BLaER1 treated with 17β-estradiol and CSF1 and Interleukin-3, amounts not matched to agents 10 nM and 100 nM (cell line): ENCODE measurements around the gene TNXB.

Experiments used
- H3K27ac ChIP-seq, 11 experiments: shearing (Covaris generic); formaldehyde crosslinking; 2 replicates each; pipeline ENCODE4 v1.8.1; 2022
- H3K27me3 ChIP-seq, 11 experiments: shearing (Covaris generic); formaldehyde crosslinking; 2 replicates each; pipeline ENCODE4 v1.8.1; 2022
- H3K36me3 ChIP-seq, 11 experiments: shearing (Covaris generic); formaldehyde crosslinking; 2 replicates each; pipeline ENCODE4 v1.8.1; 2022
- H3K4me1 ChIP-seq, 10 experiments: shearing (Covaris generic); formaldehyde crosslinking; 2 replicates each; pipeline ENCODE4 v1.8.1; 2022
- H3K4me2 ChIP-seq, 11 experiments: shearing (Covaris generic); formaldehyde crosslinking; 2 replicates each; pipeline ENCODE4 v1.8.1; 2022
- H3K4me3 ChIP-seq, 10 experiments: shearing (Covaris generic); formaldehyde crosslinking; 2 replicates each; pipeline ENCODE4 v1.8.1; 2022
- H3K9ac ChIP-seq, 11 experiments: shearing (Covaris generic); formaldehyde crosslinking; 2 replicates each; pipeline ENCODE4 v1.8.1; 2022
- H3K9me3 ChIP-seq, 11 experiments: shearing (Covaris generic); formaldehyde crosslinking; replicated peaks in 1 of 11; 2 replicates each; pipeline ENCODE4 v1.8.1; 2022
- H4K20me1 ChIP-seq, 11 experiments: shearing (Covaris generic); formaldehyde crosslinking; 2 replicates each; pipeline ENCODE4 v1.8.1; 2022
- Cebpa-rat ChIP-seq, 11 experiments: shearing (Covaris generic); IDR thresholded peaks; 2 replicates each; pipeline ENCODE4 v1.8.1; 2022

TNXB gene

GRCh38 chr6:32109114-32109764 is at the start of gene TNXB:
Gene TNXB, minus strand, starts transcription at chr6:32109338. Its CDS starts 11,140 bp downstream, at chr6:32098198.
- Histone ChIP-seq H3K4me3 (no peak within 1 kb of the TSS), H3K4me1 (peaks cover 34 to 49% (median 36%) of the 10 kb centered on the region in 10 experiments), H3K36me3 (peaks cover 5 to 38% (median 25%) of the 10 kb centered on the region in 11 experiments; a peak in 19 of 22 replicates), H3K4me2 (peak within 1 kb of the TSS; percentile 57 to 78 (median 72)), H4K20me1 (peaks cover 0 to 31% (median 0%) of the 10 kb centered on the region in 11 experiments; a peak in 5 of 22 replicates), H3K27ac (0 out of 22 replicates have a peak within 1 kb of the TSS, but pooled peaks of 2 of the 11 experiments have one; percentile 4 to 15), H3K9ac (peak within 1 kb of the TSS in 3 of 11 experiments; percentile 13 to 29 (median 28); a peak in 4 of 22 replicates), H3K27me3 (no peaks in the 10 kb centered on the region), H3K9me3 (no peaks in the 10 kb centered on the region)
- TF ChIP-seq Cebpa-rat (IDR thresholded peaks at IDR 0.05): no peak

GRCh38 chr6:32158052-32158451 is 48.9 kb upstream of the TNXB start:
- Histone ChIP-seq H3K36me3 (peaks cover 18 to 56% (median 43%) of the 10 kb centered on the region in 11 experiments), H3K4me3 (no peak overlapping the region), H4K20me1 (no peaks in the 10 kb centered on the region), H3K9me3 (no peaks in the 10 kb centered on the region), H3K4me1 (peaks cover 11 to 23% (median 20%) of the 10 kb centered on the region in 10 experiments), H3K27me3 (no peaks in the 10 kb centered on the region), H3K27ac (no peak overlapping the region), H3K4me2 (no peak overlapping the region), H3K9ac (peak overlapping the region in 1 of 11 experiments; percentile 33; a peak in 1 of 22 replicates)
- TF ChIP-seq Cebpa-rat (IDR thresholded peaks at IDR 0.05): no peak

DNA sequence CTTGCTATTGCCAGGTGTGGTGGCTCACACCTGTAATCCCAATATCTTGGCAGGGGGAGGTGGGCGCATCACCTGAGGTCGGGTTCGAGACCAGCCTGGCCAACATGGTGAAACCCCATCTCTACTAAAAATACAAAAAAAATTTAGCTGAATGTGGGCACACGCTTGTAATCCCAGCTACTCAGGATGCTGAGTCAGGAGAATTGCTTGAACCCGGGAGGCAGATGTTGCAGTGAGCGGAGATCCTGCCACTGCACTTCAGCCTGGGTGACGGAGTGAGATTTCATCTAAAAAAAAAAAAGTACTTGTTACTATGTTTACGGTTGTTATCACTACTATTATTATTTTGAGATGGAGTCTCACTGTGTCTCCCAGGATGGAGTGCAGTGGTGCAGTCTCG is 47.8 kb upstream of the TNXB start:
- Histone ChIP-seq H3K36me3 (peaks cover 15 to 44% (median 35%) of the 10 kb centered on the region in 11 experiments), H3K9ac (no peak overlapping the region), H3K4me3 (no peak overlapping the region), H4K20me1 (no peaks in the 10 kb centered on the region), H3K27me3 (peaks cover 0 to 4% (median 0%) of the 10 kb centered on the region in 11 experiments; a peak in 2 of 22 replicates), H3K4me2 (no peak overlapping the region), H3K27ac (no peak overlapping the region), H3K4me1 (peaks cover 11 to 34% (median 31%) of the 10 kb centered on the region in 10 experiments), H3K9me3 (no peaks in the 10 kb centered on the region)
- TF ChIP-seq Cebpa-rat (IDR thresholded peaks at IDR 0.05): no peak

DNA sequence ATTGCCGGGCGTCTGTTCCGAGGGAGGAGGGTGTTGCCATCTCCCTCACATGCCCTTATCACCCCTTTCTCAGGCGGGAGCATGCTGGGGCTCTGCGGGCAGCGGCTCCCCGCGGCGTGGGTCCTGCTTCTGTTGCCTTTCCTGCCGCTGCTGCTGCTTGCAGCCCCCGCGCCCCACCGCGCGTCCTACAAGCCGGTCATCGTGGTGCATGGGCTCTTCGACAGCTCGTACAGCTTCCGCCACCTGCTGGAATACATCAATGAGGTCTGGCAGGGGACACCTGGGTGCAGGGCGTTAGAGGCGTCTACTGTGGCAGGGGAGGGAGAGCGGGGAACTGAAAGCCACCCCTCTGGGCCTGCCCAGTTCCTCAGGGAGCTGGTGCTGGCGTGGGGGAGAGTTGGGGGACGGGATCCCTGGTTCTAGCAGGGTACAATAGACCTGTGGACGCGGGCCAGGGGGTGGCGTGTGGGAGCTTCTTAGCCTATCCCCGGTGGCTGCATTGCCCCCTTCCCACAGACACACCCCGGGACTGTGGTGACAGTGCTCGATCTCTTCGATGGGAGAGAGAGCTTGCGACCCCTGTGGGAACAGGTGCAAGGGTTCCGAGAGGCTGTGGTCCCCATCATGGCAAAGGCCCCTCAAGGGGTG is 45.5 kb upstream of the TNXB start:
- no peaks in the 10 kb centered on the region for H3K9me3 ChIP-seq
- H3K27ac ChIP-seq: peak overlapping the region; percentile 45 to 86 (median 80); a peak in 20 of 22 replicates
- H3K4me2 ChIP-seq: peak overlapping the region; percentile 83 to 99 (median 98)
- TF ChIP-seq Cebpa-rat (IDR thresholded peaks at IDR 0.05): no peak
- H4K20me1 ChIP-seq: no peaks in the 10 kb centered on the region
- H3K4me3 ChIP-seq: peak overlapping the region; percentile 69 to 85 (median 76)
- H3K36me3 ChIP-seq: peaks cover 15 to 42% (median 32%) of the 10 kb centered on the region in 11 experiments
- H3K4me1 ChIP-seq: peaks cover 11 to 39% (median 31%) of the 10 kb centered on the region in 10 experiments
- peak overlapping the region; percentile 77 to 87 (median 82) for H3K9ac ChIP-seq
- peaks cover 0 to 4% (median 0%) of the 10 kb centered on the region in 11 experiments; a peak in 3 of 22 replicates for H3K27me3 ChIP-seq

GRCh38 chr6:32153564-32154513 is 44.7 kb upstream of the TNXB start, which contains the start of gene PPT2:
Gene PPT2, plus strand, starts transcription at chr6:32154141. Its CDS starts 454 bp downstream, at chr6:32154595.
- H3K27me3 ChIP-seq: peaks cover 0 to 4% (median under 1%) of the 10 kb centered on the region in 11 experiments; a peak in 7 of 22 replicates
- H3K36me3 ChIP-seq: peaks cover 15 to 34% (median 30%) of the 10 kb centered on the region in 11 experiments
- H3K4me2 ChIP-seq: peak within 1 kb of the TSS; percentile 83 to 99 (median 98)
- H4K20me1 ChIP-seq: no peaks in the 10 kb centered on the region
- peak within 1 kb of the TSS; percentile 77 to 87 (median 82) for H3K9ac ChIP-seq
- TF ChIP-seq Cebpa-rat (IDR thresholded peaks at IDR 0.05): no peak
- H3K4me1 ChIP-seq: peaks cover 11 to 39% (median 31%) of the 10 kb centered on the region in 10 experiments
- peaks cover 0 to 4% (median 2%) of the 10 kb centered on the region in 11 experiments; a peak in 8 of 22 replicates for H3K9me3 ChIP-seq
- peak within 1 kb of the TSS; percentile 45 to 86 (median 80); a peak in 20 of 22 replicates for H3K27ac ChIP-seq
- H3K4me3 ChIP-seq: peak within 1 kb of the TSS; percentile 69 to 85 (median 76)

DNA sequence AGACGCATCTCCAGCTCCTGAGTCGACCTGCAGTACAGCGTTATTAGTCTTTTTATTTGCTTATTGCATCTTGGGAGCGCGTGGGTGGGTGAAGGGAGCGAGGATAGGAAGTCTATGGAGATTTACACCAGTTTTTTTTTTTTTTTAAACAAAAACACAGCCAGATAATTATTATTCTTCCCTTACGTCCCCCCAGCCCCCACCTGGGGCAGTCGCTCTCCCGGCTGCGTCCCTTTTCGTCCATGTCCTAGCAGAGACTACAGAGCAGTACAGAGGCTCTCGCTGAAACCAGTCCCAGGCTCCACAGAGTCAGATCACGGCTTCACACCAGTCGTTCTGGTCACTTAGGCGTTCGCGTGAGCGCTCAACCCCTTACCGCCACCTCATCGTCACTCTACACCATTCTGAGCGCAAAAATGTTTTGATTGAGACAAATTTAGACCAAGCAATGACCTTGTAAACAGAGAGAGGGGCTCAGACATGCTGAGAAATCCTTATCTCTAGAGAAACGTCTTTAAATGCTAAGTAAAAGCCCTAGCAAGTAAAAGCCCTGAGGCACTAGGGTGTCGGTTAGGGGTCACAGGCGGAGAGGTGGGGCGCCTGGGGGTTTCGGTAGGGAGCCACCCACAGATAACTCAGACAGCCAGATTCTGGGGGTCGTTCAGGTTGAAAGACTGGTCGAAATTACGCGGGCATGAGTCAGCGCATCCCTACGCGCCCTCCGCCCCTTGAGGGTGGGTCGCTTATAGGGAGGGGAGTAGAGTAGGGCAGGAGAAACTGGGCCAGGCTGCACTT is 43.8 kb upstream of the TNXB start:
- Histone ChIP-seq H3K36me3 (peaks cover 9 to 25% (median 21%) of the 10 kb centered on the region in 11 experiments), H3K27me3 (peaks cover 0 to 12% (median 8%) of the 10 kb centered on the region in 11 experiments; a peak in 11 of 22 replicates), H3K4me2 (peak overlapping the region; percentile 83 to 99 (median 98)), H4K20me1 (no peaks in the 10 kb centered on the region), H3K9me3 (peaks cover 0 to 9% (median 6%) of the 10 kb centered on the region in 11 experiments; a peak in 8 of 22 replicates), H3K4me1 (peaks cover 11 to 39% (median 31%) of the 10 kb centered on the region in 10 experiments), H3K4me3 (peak overlapping the region in 8 of 10 experiments; percentile 69 to 85 (median 80); a peak in 10 of 20 replicates), H3K9ac (peak overlapping the region in 6 of 11 experiments; percentile 41 to 87 (median 82); a peak in 11 of 22 replicates), H3K27ac (peak overlapping the region in 7 of 11 experiments; percentile 16 to 86 (median 75); a peak in 8 of 22 replicates)
- no peak for TF ChIP-seq Cebpa-rat (IDR thresholded peaks at IDR 0.05)
